DMS53 (cell line): ENCODE results near the gene AMMECR1L.
"Not testable (repeated sequence)": the region's sequence is repeated elsewhere in the genome, so short reads cannot be mapped to it uniquely, and the experiment has no call there.

Experiments used
- DNase-seq: peaks from one replicate; lab custom pipeline; 2025; lab: John Stamatoyannopoulos, UW

AMMECR1L gene

DNA sequence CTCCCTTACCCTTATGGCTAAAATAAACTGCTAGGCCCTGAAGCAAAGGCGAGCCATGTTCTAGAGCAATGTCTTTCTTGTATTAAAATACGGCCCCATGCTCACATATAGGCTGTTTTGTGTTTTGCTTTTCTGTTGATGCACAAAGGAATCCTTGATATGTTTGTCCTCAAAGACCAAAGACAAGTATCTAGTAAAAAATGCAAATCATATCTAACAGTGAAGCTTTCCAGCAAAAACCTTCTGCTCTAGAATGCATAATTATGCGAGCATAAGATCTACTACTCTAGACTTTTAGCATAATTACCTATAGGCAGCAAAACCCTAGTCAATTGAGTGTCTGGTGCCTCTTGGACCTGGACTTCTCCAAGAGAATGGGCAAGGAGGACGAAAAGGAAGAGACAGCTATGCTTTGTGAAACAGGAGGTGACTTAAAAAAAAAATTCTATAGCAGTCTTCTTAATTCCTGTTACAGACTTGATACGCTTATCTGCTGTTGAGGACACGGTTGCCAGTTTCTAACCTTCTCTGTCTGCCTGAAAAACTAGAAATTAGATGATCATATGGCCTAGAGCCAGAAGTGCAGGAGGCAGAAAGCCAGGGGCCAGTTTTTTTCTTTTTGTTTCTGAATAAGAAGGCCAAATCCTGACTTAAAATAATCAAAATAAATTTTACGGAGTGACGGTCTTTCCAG lies 1.5 kb upstream of the AMMECR1L start:
- no peak for DNase-seq

DNA sequence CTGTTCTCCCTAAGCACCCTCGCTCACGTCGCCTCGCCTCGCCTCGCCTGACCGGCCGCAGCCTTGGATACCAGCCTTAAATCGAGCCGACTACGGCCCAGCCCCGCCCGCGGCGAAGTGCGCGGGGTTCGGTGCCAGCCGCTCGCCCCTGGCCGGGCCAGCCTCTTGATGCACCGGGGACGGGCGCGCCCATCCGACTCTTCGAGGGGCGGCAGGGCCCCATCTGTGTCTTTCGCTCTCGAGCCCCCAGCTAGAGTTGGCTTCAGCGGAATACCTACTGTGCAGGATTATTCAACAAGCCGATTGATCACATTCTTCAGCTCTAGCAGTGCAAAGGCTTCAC lies 808 bp upstream of the AMMECR1L start:
- not testable (repeated sequence) for DNase-seq

DNA sequence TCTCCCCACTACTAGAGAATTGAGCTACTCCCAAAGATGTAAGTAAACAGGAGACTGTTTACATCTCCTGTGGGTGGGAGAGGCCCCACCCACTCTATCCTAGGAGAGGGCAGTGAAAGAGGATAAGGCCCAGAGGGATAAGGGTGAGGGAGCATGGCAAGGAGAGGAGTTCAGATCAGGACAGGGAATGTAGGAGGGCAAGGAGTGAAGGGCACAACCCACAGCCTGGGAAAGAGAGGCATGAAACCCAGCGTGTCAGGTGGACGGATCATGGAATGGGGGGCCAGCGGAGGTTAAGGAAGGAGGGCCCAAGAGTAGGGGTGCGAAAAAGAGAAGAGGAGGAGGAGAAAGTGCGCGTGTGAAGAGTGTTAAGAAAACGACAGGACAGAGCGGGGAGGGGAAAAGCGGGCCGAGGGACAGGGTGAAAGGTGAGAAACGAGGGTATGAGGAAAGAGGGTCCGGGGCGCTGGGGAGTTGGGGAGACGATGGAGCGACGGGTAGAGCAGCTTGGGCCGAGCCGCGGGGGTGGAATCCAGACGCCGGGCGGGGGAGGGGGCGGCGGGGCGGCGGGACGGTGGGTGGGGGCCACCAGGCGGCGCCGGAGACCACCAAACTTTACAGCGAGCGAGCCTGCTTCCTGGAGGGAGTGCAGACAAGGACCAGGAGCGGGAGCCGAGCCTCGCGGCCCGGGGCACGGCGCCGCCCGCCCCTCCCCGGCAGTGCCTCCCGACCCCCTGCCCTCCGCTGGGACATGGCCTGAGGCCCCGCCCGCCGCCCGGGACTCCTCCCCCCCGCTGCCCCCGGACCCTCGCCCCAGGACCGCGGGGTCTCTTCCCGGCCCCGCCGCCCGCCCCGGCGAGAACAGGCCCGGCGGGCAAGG lies 655 bp downstream of the AMMECR1L start:
- peak; percentile 54 for DNase-seq

DNA sequence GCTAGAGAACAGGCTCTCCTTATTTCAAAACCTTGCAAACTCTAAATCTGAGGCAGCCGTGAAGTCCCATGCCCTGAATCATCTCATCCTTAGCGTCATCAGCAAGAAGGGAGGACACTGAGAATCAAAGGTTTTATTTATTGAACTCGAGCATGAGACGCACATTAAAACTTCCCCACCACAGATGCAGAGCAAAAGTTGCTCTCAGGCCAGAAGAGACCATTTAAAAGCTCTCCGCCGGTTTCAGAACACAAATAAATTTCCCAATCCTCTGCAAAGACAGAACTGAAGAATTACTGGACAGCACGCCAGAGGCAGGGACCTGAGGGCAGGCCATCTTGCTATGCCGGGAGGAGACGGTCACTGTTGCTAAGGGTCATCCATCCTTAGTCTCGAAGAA lies 1.3 kb downstream of the AMMECR1L start:
- DNase-seq: no peak

DNA sequence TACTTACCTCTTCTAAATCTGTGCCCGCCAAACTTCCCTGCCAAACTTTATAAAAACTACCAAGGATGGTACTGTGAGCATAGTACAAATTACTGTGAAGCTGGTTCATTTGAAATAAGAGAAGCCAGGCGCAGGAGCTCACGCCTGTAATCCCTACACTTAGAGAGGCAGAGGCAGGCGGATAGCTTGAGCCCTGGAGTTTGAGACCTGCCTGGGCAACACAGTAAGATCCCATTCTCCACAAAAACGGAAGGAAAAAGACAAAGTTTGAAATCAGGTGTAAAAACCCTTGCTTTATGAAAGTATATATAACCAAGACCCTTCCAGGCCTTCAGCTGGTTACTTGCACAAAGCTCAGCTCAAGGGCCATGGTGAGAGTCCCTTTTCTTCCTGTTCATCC lies 5.9 kb downstream of the AMMECR1L start:
- DNase-seq: no peak

DNA sequence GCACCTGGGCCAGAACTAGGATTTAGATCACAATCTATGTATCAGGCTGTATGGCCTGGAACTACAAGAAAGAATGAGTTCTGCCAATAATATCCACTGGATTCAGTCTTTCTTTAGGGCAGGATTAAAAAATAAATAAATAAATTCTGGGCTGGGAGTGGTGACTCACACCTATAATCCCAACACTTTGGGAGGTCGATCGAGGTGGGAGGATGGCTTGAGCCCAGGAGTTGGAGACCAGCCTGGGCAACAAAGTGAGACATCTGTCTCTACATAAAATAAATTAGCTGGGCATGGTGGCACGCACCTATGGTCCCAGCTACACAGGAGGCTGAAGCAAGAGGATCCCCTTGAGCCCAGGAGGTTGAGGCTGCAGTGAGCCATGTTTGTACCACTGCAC lies 8.1 kb downstream of the AMMECR1L start:
- DNase-seq: no peak

DNA sequence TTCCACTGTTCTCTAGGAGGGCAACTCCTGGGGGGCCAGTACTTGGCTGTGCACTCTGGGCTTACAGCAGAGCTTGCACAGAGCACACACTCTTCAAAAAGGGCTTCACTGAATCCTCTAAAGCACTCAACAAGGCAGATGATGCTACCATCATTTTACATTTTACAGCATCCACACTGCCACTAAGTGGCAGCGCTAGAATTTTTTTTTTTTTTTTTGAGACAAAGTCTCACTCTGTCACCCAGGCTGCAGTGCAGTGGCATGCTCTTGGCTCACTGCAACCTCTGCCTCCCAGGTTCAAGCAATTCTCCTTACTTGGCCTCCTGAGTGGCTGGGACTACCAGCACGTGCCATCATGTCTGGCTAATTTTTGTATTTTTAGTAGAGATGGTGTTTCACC lies 8.6 kb downstream of the AMMECR1L start:
- no peak for DNase-seq

DNA sequence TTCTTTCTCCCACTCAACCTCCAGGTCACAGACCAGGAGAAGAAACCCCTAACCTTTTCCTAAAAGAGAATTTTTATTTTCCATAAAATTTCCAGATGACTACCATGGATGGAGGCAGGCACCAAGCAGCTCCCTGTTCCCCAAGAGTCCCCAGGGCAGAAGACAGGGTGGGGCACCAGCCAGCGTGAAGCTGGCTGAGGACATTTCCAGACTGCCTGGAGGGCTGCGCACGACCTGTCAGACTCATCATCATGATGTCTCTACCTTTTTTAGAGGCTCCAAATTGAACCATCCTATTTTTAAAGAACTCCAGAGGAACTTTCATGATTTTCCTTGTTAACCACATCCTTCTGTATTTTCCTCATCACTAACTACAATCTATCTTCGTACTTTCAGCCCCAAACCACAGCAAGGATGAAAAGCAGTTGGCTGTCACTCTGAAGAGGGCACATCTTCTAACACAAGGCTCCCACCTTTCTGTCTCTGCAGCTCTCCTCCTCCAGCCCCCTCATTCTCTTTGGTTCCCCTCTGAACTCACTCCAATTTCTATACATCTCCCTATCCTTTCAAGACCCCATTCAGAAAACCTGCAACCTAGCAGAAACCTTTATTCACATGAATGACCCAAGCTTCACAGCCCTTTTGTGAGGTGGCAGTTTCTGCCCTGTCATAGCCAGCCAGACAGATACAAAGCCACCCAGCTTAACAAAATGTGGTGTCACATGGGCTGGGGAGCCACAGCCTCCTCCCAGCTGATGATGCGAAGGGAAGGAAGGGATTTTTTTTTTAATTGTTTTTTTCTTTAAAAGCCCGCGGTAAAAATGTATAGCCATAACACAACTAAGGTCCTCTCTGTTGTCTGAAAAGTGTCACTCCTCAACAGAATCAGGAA lies 11.1 kb downstream of the AMMECR1L start:
- no peak for DNase-seq

DNA sequence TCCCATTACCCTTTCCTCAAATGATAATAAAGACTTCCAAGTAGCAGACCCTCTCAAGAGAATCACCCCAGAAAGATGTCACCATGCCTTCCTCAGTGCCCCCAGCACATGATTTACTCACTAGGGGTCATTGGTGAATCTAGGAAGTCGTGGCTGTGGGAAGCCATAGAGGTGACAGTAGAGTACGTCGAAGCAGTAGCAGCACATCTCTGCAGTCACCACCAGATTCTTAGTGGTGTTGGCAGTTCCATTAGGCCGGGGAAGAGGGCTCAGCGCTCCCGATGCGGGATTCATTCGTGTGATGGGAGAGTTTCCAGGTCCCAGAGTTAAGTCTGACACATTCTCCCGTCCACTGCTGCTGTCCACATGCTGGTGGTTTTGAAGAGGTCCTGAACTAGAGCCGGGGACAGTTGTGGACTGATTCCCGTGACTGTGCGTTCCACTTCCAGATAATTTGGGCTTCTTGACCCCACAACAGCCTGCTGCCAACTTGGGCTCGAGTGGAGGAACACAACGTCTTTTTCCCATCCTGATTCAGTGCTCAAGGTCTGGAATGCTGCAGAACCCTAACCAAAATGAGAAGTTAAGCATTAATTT lies 12.0 kb downstream of the AMMECR1L start:
- no peak for DNase-seq

DNA sequence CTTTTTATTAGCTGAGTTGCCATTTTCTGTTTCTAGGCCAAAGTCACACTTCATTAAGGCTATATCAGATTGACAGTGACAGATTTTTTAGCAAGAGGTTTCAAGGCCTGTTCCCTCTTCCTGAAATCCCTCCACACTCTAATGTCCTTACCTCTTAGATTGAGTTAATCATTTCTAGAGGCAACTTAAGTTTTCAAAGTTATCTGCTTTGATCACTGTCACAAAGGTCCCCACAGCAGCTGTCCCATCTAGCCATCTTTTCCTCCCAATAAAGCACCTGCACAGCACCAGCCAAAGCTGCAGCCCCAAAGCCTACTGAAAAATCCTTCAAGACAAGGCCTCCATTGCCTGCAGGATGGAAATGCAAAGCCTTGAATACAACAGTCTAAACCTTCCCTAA lies 13.4 kb downstream of the AMMECR1L start:
- DNase-seq: no peak

DNA sequence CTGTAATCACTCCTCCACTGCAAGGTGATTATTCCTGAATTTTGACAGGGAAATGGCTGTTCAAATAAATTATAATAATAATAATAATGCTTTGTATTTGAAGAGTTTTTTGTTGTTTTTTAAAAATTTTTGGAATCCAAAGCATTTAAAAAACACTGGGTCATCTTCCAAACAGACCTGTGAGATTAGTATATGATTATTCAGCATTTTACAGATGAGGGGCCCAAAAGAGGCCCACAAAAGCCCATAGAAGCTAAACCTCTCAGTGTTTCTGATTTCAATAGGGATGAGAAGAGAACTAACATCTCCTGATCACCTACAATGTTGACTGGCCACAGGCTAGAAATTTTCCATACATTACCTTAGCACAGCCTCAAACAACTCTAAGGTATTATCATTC lies 19.8 kb downstream of the AMMECR1L start:
- no peak for DNase-seq

DNA sequence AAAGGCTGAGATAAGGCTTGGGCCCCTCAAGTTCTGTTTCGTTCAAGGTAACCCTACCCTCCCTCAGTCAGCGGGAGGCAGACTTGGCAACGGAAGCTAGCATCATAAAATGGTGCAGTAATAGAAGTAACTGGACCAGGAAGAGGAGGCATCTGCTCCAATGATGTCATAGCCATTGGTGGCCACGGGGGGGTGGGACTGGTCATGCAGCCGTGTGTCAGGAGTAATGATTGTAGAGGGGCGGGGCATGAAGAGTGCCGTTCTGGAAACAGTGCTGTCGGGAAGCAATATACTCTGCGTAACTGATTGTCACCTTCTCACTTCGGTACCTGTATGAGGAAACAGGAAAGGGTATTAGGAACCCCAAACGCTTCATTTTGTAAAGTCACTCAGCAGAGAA lies 20.9 kb downstream of the AMMECR1L start:
- peak; percentile 70 for DNase-seq

DNA sequence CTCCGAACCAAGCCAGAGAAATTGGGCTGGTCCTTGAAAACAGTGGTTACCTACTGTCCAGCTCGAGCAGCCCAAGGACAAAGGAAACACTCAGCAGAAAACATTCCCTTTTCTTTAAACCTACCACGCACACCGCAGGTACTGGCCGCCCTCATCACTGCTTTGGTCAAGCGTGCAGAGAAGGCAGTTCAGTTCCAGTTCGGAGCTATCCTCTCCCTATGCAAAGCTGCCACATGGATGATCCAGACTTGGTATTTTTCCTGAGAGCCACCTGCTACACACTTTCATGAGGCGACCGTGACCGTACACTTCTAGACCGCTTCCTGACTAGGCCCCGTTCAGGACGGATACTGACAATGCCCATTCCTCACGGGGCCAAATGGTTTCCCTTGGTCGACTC lies 23.5 kb downstream of the AMMECR1L start:
- DNase-seq: no peak

DNA sequence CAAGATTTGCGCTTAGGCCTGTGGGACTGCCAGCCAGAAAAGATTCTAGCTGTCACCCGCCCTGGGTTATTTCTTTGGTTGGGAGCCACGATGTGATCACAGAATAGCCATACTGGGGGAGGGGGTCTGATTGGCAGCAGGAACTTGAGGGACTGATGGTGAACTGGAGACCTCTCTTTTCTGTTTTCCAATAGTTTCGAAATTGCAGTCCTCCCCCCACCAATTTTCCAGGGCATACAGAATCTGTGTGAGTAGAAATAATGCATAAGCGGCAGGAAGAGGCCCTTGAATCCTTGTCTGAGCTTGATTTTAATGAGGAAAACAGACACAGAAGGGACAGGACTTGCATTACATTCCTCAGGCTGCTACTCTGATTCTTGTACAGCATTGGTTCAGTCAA lies 25.6 kb downstream of the AMMECR1L start:
- DNase-seq: peak; percentile 37

DNA sequence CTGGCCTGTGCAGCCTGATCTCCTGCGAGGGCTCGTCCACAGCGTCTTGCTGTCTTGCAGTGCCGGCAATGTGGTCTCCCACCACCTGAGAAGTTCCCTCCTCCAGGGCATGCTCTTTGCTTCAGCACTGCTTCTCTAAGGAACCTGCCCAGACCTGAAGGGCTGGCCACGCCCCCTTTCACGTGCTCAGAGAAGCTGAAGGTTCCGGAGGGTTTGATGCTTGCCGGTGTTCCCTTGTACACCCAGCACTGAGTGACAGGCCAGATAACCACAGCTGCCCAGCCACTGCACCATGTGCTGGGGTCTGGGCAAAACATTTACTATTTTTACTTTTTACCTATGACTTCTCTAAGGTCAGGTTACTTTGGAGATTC lies 26.1 kb downstream of the AMMECR1L start:
- peak; percentile 88 for DNase-seq

DNA sequence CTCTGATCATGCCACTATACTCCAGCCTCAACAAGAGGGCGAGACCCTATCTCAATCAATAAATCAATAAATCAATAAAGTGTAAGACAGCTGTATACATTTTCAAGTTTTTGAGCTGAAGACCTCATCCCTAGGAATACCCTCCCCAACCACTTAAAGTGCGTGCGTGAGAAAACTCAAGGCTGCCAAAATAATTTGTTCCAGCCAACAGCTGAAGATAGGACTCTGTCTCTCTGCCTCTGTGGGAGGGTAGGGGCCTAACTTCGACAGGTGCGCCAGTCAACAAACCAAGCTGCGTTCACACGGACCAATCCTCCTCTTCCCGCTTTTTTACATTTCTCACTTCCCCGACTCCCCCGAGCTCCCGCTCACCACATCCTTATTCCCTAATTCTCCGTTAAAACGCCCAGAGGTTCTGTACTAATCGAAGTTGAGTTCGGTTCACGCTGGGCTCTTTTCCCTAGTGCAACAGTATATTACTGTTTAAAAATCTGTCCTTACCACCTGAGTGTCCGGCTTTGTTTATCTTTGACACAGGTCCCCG lies 28.4 kb downstream of the AMMECR1L start:
- DNase-seq: peak; percentile 64

DNA sequence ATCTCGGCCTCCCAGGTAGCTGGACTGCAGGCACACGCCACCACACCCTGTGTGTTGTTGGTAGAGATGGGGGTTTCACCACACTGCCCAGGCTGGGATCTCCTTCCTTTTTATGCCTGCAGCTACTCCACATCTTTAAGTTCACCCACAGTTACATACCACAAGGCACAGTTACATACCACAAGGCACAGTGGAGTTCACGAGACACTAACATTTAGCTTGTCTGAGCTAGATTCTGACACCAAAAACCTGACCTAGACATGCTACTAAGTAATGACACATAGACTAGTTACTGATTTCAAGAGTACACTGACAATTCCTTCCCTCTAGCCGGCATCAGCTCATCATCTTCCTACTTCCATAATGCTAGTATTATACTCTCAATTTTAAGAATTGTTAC lies 32.1 kb downstream of the AMMECR1L start:
- no peak for DNase-seq

DNA sequence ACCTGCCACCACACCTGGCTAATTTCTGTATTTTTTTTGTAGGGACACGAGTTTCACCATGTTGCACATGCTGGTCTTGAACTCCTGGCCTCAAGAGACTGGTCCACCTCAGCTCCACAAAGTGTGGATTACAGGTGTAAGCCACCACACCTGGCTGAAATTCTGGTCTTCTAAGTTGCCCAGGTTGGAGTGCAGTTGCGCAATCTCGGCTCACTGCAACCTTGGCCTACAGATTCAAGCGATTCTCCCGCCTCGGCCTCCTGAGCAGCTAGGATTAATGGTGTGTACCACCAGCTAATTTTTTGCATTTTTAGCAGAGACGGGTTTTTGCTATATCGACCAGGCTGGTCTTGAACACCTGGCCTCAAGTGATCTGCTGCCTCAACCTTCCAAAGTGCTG lies 33.4 kb downstream of the AMMECR1L start:
- no peak for DNase-seq

DNA sequence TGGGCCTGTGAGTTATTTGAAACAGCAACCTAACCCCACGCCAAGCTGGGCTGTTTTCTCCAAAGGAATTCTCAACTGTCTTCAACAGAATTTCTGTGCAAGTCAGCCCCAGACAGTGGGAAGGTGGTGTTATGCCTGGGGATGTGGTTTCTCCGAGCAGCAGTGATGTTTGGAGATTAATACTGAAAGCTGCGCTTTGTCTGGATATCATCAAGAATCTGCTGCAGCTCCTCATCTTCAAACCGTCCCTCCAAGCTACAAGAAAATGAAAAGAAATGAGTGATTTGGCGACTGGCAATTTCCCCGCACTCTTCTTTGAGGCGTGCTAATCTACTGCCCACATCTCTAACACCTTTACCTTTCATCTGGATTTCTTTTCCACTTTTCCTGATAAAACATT lies 37.8 kb downstream of the AMMECR1L start:
- no peak for DNase-seq

DNA sequence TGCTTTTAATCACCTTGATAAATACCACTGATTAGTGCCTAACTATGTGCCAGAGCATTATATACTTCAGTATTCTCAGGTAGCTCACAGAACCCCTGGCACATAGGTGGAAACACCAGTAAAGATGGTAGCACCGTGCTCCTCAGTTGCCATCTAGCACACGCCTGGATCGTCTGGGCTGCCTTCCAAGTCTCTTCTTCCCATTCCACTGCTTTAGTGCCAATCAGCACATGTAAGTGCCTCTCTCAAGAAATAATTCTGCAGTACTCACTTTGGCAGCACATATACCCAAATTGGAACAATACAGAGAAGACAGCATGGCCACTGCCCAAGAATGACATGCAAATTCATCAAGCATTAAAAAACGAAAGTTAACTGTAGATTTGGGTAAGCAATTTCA lies 40.8 kb downstream of the AMMECR1L start:
- no peak for DNase-seq

DNA sequence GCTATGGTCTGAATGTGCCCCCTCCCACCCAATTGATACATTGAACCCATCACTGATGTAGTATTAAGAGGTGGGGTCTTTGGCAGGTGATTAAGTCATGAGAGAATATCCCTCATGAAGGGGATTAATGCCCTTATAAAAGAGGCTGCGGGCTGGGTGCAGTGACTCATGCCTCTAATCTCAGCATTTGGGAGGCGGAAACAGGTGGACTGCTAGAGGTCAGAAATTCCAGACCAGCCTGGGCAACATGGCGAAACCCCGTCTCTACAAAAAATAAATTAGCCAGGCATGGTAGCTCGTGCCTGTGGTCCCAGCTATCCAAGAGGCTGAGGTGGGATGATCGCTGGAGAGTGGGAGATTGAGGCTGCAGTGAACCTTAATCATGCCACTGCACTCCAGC lies 42.1 kb downstream of the AMMECR1L start:
- DNase-seq: no peak
